LNCaP clone FGC (cell line): Measurements from ENCODE around the gene CTDP1.

Source experiments
- DNase-seq: peaks from one replicate; pipeline ENCODE4 v3.0.0-alpha.2; 2011; ENCODE audit warnings: low read depth
- H3K4me3 ChIP-seq: 2 replicates; pipeline ENCODE4 v1.5.1; 2011; ENCODE audit warnings: mild to moderate bottlenecking, low read depth, low read length, control low read depth
- CTCF ChIP-seq: IDR thresholded peaks from 2 replicates; pipeline ENCODE4 v1.5.1; 2012; ENCODE audit warnings: mild to moderate bottlenecking; ENCODE audit not compliant: control insufficient read depth, insufficient read depth; ENCODE audit errors: extremely low read depth

CTDP1 gene

DNA sequence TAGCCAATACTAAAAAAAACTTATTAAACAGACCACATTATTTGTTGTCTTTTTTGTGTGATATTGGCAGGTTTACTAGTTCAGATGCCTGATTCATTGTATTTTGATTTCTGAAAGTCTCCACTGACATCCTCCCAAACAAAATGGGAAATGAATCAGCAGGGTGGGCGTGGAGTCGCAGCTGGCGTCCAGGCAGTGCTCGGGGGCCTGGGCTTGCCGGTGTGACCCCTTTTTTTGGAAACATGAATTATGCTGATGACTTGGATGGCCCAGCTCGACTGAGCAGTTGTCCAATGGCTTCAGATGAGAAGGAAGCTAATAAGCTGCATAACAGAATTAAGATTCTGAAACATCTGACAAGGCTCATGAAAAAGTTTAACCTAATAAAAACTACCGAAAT, 116.4 kb downstream of the CTDP1 start:
- no peak for TF ChIP-seq CTCF
- no peak overlapping the region for H3K4me3 ChIP-seq
- no peak for DNase-seq

DNA sequence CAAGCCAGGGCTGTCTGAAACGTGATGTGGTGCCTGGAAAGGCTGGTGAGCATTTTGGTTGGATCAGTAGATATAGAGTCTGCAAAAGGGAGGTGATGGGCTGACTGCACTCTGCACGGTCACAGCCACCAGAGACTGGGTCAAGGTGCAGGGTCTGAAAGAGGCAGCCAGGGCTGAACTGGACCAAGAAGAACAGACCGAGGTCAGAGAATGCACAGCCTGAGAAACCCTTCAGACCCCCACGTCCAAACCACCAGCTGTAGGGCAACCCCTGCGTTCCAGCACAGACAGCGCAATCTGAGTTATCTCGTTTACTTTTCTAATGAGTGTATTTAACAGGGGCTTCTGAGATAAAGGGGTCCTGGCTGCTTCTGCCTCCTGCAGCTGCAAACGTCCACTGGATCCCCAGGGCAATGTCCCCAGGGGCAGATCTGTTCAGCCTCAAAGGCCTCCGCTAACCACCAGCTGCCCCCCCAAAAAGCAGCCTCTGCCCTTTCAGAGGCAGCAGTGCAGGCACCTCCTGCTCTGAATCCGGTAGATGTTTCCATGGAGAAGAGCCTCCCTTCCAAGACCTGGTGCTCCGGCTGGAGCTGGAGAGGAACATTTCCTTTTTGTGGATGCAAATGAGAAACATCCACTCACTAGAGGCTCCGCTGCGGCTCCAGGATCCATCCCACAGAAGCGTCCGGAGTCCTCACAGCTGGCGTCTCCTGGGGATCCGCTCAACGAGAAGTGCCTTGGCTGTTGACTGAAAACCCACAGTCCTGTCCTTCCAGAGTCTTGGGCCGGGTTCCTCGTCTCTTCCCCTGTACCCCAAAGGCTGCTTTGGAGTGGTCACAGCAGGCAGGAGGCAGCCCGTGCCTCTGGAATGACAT, 117.2 kb downstream of the CTDP1 start:
- DNase-seq = no peak
- TF ChIP-seq CTCF = no peak
- no peak overlapping the region for H3K4me3 ChIP-seq

DNA sequence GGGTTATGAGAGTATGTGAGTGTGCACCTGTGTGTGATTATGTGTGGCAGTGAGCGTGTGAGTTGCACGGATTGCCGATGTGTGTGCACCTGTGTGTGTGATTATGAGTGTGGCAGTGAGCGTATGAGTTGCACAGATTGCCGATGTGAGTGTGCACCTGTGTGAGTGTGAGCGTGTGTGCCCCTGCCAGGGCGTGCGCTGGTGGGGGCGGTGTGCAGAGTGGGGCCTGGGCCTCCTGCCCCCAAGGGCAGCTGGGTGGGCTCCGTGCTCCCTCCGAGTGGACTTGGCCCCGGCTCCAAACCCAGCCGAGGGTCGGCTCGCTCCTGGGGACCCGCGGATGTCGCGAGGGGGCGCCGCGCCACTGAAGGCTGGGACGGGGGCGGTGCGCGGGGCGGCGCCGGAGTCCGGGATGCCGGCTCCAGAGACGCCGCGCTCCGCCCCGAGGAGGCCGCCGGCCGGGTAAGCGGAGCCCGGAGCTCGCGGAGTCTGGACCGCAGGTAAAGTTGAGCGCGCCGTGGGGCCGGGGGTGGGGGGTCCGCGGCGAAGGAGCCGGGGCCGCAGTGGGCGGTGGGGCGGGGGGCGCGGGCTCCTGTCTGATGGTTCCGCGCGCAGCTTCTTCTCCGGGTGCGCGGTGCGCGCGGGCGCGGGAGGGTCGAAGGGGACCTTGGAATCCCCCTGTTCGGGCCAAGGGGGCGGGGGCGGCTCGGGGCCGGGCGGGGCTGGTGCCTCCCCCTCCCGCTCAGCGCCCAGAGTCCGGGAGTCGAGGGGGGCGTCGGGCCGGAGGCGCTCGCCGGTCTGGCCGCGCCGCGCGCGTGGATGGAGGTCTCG, 118.1 kb downstream of the CTDP1 start, which contains the start of gene KCNG2:
Gene KCNG2 (plus strand): TSS at position 421 of the 828 bp plus-strand sequence. CDS start 65,730 bp downstream, outside the sequence.
- H3K4me3 ChIP-seq = no peak within 1 kb of the TSS
- TF ChIP-seq CTCF = peak; percentile 54
- DNase-seq = no peak

DNA sequence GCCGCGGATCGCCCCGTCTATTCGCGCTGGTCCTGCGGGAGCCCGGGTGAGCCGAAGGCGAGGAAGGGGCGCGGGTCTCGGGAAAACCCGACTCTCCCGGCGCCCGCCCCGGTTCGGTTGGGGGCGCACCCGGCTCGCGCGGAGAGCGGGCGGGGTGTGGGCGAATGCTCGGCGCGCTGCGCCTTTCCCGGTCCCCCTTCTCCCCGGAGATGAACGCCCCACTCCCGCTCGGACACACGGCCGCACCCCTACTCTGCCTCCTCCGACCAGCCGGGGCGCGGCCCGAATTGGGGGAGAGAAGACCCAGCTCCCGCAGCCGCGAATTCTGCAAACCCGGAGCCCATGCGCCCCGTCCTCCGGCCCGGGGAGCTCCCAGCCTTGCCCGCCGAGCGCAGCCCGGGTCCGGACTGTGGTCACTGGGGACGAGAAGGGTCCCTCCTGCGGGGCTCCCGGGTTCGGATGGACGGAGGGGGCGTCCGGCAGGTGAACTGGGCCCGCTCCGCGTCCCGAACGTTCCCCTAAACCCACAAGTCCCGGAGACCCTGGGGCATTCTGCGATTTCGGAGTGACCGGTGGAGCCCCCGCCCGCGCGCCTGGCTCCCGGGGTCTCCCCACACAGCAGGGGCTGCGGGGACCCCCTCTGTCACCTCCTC, 118.9 kb downstream of the CTDP1 start:
- no peak for DNase-seq
- no peak overlapping the region for H3K4me3 ChIP-seq
- no peak for TF ChIP-seq CTCF

- H3K4me3 ChIP-seq = no peak overlapping the region
- no peak for DNase-seq
- no peak for TF ChIP-seq CTCF
Measured at GRCh38 chr18:79798999-79799370, 119.4 kb downstream of the CTDP1 start.

DNA sequence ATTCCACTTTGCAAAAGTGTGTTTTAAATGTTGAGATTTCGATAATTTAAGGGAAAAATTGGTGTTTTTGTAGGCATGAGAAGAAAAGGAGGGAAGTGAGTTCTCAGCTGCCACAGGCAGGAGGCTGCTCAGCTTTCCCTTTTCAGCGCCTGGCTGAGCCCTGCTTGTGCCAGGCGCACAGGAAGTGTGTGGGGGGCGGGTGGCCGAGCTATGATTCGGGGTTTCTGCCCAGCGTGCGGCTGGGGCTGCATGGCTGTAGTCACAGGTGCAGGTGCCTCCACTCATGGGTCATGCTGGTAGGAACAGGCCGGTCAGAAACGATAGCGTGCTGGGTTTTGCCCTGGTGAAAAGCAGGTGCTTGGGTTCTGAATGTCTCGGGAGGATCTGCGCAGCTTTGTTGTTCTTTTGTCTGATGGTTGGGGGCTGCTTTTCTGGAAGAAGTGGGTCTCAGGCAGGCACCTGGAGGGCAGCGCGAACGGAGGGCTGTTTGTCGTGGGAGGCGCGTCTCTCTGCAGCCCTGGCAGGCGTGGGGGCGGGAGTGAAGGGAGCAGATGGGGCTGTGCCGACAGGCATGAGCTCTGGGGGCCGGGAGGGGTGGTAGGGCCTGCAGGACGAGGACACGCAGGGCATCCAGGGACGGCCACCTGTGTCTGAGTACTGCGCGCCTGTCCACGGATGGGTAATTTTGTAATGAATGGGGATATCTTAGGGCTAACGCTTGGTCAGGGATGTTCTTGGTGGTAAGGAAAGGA, 120.2 kb downstream of the CTDP1 start:
- no peak for DNase-seq
- no peak for TF ChIP-seq CTCF
- no peak overlapping the region for H3K4me3 ChIP-seq
